Right lobe of liver (tissue), 6 donors: ENCODE measurements around the gene SLC24A4. TPM values are rescaled to one million over a fixed set of nuclear protein-coding genes. Genes with fewer than 3 reads are reported as not detected.

Experiments used
- ATAC-seq, 4 donors: fragments of 200-7000 bp; cut with Tn5 transposase; one replicate each; pipeline ENCODE4 v1.9.1; 2020; ENCODE audit warnings: mild to moderate bottlenecking in 4 of 4, moderate library complexity in 4 of 4
- DNase-seq, 3 donors: peaks; one replicate each; pipeline ENCODE4 v3.0.0-alpha.2; 2020
- H3K27ac ChIP-seq, 3 donors: fragments of 200-600 bp; one replicate each; pipeline ENCODE4 v1.8.0; 2022
- H3K27me3 ChIP-seq, 2 donors: fragments of 200-600 bp; one replicate each; pipeline ENCODE4 v1.8.0; 2022
- H3K36me3 ChIP-seq, 4 donors: fragments of 200-600 bp; sonication (generic) in 1 of 4; one replicate each; pipeline versions ENCODE4 v1.5.1 to v1.8.0; 2017 to 2022; ENCODE audit warnings: control low read depth in 1 of 4
- H3K4me1 ChIP-seq, 4 donors: fragments of 200-600 bp; sonication (generic) in 1 of 4; one replicate each; pipeline versions ENCODE4 v1.5.1 to v1.8.0; 2017 to 2022; ENCODE audit warnings: control low read depth in 1 of 4
- H3K4me3 ChIP-seq, 3 donors: fragments of 200-600 bp; one replicate each; pipeline ENCODE4 v1.8.0; 2022
- H3K9me3 ChIP-seq, 4 donors: fragments of 200-600 bp; sonication (generic) in 1 of 4; one replicate each; pipeline versions ENCODE4 v1.5.1 to v1.8.0; 2017 to 2022; ENCODE audit warnings: control low read depth in 1 of 4
- CTCF ChIP-seq, 4 donors: fragments of 200-600 bp in 3 of 4; fragments of 450-650 bp in 1 of 4; IDR thresholded peaks; one replicate each; pipeline versions ENCODE4 v1.5.1 to v1.8.0; 2016 to 2022; ENCODE audit warnings: antibody characterized with exemption in 4 of 4, mild to moderate bottlenecking in 2 of 4
- POLR2A ChIP-seq: fragments of 450-650 bp; IDR thresholded peaks from one replicate; pipeline ENCODE4 v1.6.1; 2017; ENCODE audit warnings: antibody characterized with exemption, mild to moderate bottlenecking
- WGBS: methylation state at CpG from one replicate; pipeline ENCODE4 v1.1.6; 2018; ENCODE audit warnings: low coverage, low lambda C conversion rate; ENCODE audit not compliant: insufficient coverage; ENCODE audit errors: missing lambda C conversion rate; 5-methylcytosine and 5-hydroxymethylcytosine counted together
- intact Hi-C, 2 donors: fragments of 100-400 bp; cut with DNase I; formaldehyde crosslinking; loops; one replicate each; pipeline versions ENCODE4 v1.11.2 to v1.14.1; 2022
- total RNA-seq, 6 experiments: library from RNA; depleted of rRNA in 2 of 6; stranded (reverse); fragments of >200 nt in 2 of 6; fragmentation: NEBNext Ultra II Directional in 3 of 6; extraction: Animal tissue kit (Norgen Biotek cat#: 25700) in 3 of 6; gene quantifications; one replicate each; pipeline versions ENCODE4 v1.1.0 to v1.2.4, GENCODE V29; 2016 to 2023
- donor health status: DM: no; HTN: yes; CAD: no.
- donor health status: DM: no; HTN: no; CAD: no.
- donor health status: DM: no; HTN: no; CAD: no.
- donor health status: DM: no; HTN: yes; CAD: no.
- donor health status: DM: no; HTN: yes; CAD: no.

The SLC24A4 gene
- total RNA-seq, 6 experiments from 2014 or later = 0.06 to 0.29 (median 0.21) TPM

GRCh38 chr14:92277031-92277430, 45.9 kb upstream of the SLC24A4 start:
- no peak overlapping the region for H3K4me3 ChIP-seq
- ATAC-seq (no peak), DNase-seq (no peak)
- H3K27ac ChIP-seq = no peak overlapping the region
- no peaks in the 10 kb centered on the region for H3K4me1 ChIP-seq
- no peaks in the 10 kb centered on the region for H3K36me3 ChIP-seq
- intact Hi-C loops = no loop called here
- TF ChIP-seq POLR2A = no peak
- no peak for TF ChIP-seq CTCF (IDR thresholded peaks at IDR 0.05)
- WGBS = 79% methylated on average over 5 of the region's 5 CpGs
- H3K27me3 ChIP-seq = no peaks in the 10 kb centered on the region
- H3K9me3 ChIP-seq = no peaks in the 10 kb centered on the region

- H3K4me1 ChIP-seq = no peaks in the 10 kb centered on the region
- no peak overlapping the region for H3K4me3 ChIP-seq
- no peaks in the 10 kb centered on the region for H3K27me3 ChIP-seq
- no peak for TF ChIP-seq POLR2A
- no peak for TF ChIP-seq CTCF (IDR thresholded peaks at IDR 0.05)
- H3K9me3 ChIP-seq = no peaks in the 10 kb centered on the region
- no peak overlapping the region for H3K27ac ChIP-seq
- 59% methylated on average over 4 of the region's 4 CpGs for WGBS
- DNase-seq (no peak), ATAC-seq (no peak)
- H3K36me3 ChIP-seq = no peaks in the 10 kb centered on the region
- intact Hi-C loops = no loop called here
These were observed 42.3 kb upstream of the SLC24A4 start for GRCh38 chr14:92280554-92281262.

GRCh38 chr14:92282669-92283068, 40.3 kb upstream of the SLC24A4 start:
- H3K27me3 ChIP-seq = no peaks in the 10 kb centered on the region
- no peak overlapping the region for H3K4me3 ChIP-seq
- no peaks in the 10 kb centered on the region for H3K36me3 ChIP-seq
- WGBS = 90% methylated on average over 2 of the region's 2 CpGs
- intact Hi-C loops = no loop called here
- H3K4me1 ChIP-seq = no peaks in the 10 kb centered on the region
- DNase-seq (no peak), ATAC-seq (no peak)
- TF ChIP-seq POLR2A (no peak), CTCF (IDR thresholded peaks at IDR 0.05) (no peak)
- H3K27ac ChIP-seq = no peak overlapping the region
- H3K9me3 ChIP-seq = no peaks in the 10 kb centered on the region

GRCh38 chr14:92285311-92285710, 37.7 kb upstream of the SLC24A4 start:
- TF ChIP-seq POLR2A (no peak), CTCF (IDR thresholded peaks at IDR 0.05) (no peak)
- ATAC-seq (no peak), DNase-seq (no peak)
- H3K4me3 ChIP-seq = no peak overlapping the region
- intact Hi-C loops = no loop called here
- no peaks in the 10 kb centered on the region for H3K27me3 ChIP-seq
- no peak overlapping the region for H3K27ac ChIP-seq
- no peaks in the 10 kb centered on the region for H3K9me3 ChIP-seq
- no peaks in the 10 kb centered on the region for H3K36me3 ChIP-seq
- H3K4me1 ChIP-seq = no peaks in the 10 kb centered on the region
- WGBS = 63% methylated on average over 3 of the region's 3 CpGs
